Progenitor cell of endocrine pancreas (in vitro differentiated cells): ENCODE measurements around the gene ZNF716. TPM values are rescaled to one million over a fixed set of nuclear protein-coding genes. Genes with fewer than 3 reads are reported as not detected.

ENCODE experiments used
- DNase-seq: peaks from one replicate; pipeline ENCODE4 v3.0.0; 2021; ENCODE audit warnings: low spot score; ENCODE audit not compliant: unreplicated experiment
- H3K27ac Mint-ChIP-seq: 2 replicates; pipeline ENCODE4 v1.8.0; 2021; ENCODE audit warnings: mild to moderate bottlenecking, moderate library complexity, mixed read lengths
- H3K27me3 Mint-ChIP-seq: 2 replicates; pipeline ENCODE4 v1.8.0; 2021; ENCODE audit warnings: mixed read lengths
- H3K36me3 Mint-ChIP-seq: 2 replicates; pipeline ENCODE4 v1.8.0; 2022; ENCODE audit warnings: mixed read lengths; ENCODE audit not compliant: insufficient read depth
- H3K4me1 Mint-ChIP-seq: 2 replicates; pipeline ENCODE4 v1.8.0; 2021; ENCODE audit warnings: low read depth, mixed read lengths
- H3K4me3 Mint-ChIP-seq: 2 replicates; pipeline ENCODE4 v1.8.0; 2021; ENCODE audit warnings: low read depth, mild to moderate bottlenecking, moderate library complexity, mixed read lengths
- H3K9me3 Mint-ChIP-seq: 2 replicates; pipeline ENCODE4 v1.8.0; 2021; ENCODE audit warnings: low read depth, mixed read lengths
- microRNA-seq: library from miRNA; unstranded; fragments of <30 nt; microRNA quantifications from one replicate; pipeline ENCODE4 v1.1.0, GENCODE V29; 2020; ENCODE audit warnings: borderline number of aligned reads; ENCODE audit not compliant: unreplicated experiment
- total RNA-seq: library from RNA; stranded (reverse); gene quantifications from 2 replicates; pipeline ENCODE4 v1.2.1, GENCODE V29; 2021
- TF ChIP-seq, protein P1 (sequence below): fragments of 200-600 bp; sonication (generic); IDR thresholded peaks from one replicate; pipeline ENCODE4 v1.5.0; 2021; ENCODE audit warnings: antibody characterized with exemption, mild to moderate bottlenecking; ENCODE audit not compliant: unreplicated experiment

The ZNF716 gene
- total RNA-seq, 1 donor from 2014 or later = not detected

DNA sequence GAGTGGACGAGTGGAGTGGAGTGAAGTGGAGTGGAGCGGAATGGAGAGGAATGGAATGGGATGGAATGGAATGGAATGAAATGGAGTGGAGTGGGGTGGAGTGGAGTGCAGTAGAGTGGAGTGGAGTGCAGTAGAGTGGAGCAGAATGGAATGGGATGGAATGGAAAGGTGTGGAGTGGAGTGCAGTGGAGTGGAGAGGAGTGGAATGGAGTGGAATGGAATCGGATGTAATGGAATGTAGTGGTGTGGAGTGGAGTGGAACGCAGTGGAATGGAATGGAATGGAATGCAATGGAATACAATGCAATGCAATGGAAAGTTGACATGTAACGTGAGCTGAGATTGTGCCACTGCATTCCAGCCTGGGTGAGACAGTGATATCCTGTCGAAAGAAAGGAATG, 46.4 kb downstream of the ZNF716 start:
- H3K27me3 Mint-ChIP-seq = no peaks in the 10 kb centered on the region
- no peak overlapping the region for H3K4me3 Mint-ChIP-seq
- H3K9me3 Mint-ChIP-seq = peaks cover 18% of the 10 kb centered on the region
- H3K36me3 Mint-ChIP-seq = no peaks in the 10 kb centered on the region
- no peak for DNase-seq
- H3K27ac Mint-ChIP-seq = no peak overlapping the region
- TF ChIP-seq, protein P1, sequence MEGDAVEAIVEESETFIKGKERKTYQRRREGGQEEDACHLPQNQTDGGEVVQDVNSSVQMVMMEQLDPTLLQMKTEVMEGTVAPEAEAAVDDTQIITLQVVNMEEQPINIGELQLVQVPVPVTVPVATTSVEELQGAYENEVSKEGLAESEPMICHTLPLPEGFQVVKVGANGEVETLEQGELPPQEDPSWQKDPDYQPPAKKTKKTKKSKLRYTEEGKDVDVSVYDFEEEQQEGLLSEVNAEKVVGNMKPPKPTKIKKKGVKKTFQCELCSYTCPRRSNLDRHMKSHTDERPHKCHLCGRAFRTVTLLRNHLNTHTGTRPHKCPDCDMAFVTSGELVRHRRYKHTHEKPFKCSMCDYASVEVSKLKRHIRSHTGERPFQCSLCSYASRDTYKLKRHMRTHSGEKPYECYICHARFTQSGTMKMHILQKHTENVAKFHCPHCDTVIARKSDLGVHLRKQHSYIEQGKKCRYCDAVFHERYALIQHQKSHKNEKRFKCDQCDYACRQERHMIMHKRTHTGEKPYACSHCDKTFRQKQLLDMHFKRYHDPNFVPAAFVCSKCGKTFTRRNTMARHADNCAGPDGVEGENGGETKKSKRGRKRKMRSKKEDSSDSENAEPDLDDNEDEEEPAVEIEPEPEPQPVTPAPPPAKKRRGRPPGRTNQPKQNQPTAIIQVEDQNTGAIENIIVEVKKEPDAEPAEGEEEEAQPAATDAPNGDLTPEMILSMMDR = no peak
- H3K4me1 Mint-ChIP-seq = no peaks in the 10 kb centered on the region

DNA sequence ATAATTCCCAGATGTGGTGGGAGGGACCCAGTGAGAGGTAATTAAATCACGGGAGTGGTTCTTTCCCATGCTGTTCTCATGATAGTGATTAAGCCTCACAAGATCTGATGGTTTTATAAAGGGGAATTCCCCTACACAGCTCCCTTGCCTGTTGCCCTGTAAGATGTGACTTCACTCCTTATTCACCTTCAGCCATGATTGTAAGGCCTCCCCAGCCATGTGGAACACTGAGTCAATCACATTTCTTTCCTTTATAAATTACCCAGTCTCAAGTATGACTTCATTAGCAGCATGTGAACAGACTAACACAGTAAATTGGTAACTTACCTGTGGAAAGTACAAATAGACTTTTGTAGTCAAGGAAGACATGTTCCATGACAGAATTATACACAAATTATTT, 55.2 kb downstream of the ZNF716 start:
- Mint-ChIP-seq H3K9me3 (peaks cover 46% of the 10 kb centered on the region), H3K4me1 (no peaks in the 10 kb centered on the region), H3K27ac (no peak overlapping the region), H3K36me3 (peaks cover 2% of the 10 kb centered on the region), H3K4me3 (no peak overlapping the region), H3K27me3 (no peaks in the 10 kb centered on the region)
- TF ChIP-seq, protein P1 = no peak
- no peak for DNase-seq

Small RNAs within 50 kb of the gene (microRNA-seq; reads per million reads assigned to microRNA genes)
- gene MIR3147 = not detected
